SH-SY5Y (cell line): ENCODE data around the gene CEBPG.

ENCODE experiments used
- GATA2 ChIP-seq: IDR thresholded peaks from 2 replicates; pipeline ENCODE4 v1.6.1; 2011; ENCODE audit warnings: mild to moderate bottlenecking, low read depth, low read length
- GATA3 ChIP-seq: IDR thresholded peaks from 2 replicates; pipeline ENCODE4 v1.6.1; 2011; ENCODE audit warnings: low read depth, mild to moderate bottlenecking, low read length, moderate library complexity

- TF ChIP-seq GATA2 (no peak), GATA3 (no peak)
These were observed 38.2 kb downstream of the CEBPG start for GRCh38 chr19:33411621-33412180.
